Brain microvascular endothelial cell (primary cell): Measurements from ENCODE around the gene DAND5.
A peak's percentile ranks its signal among the peaks of the same experiment; 100 is the strongest.
"Not testable (repeated sequence)": the region's sequence is repeated elsewhere in the genome, so short reads cannot be mapped to it uniquely, and the experiment has no call there.

Experiments
- DNase-seq: peaks from one replicate; pipeline ENCODE4 v3.0.0-alpha.2; 2020
- H3K27ac ChIP-seq: fragments of 250-450 bp; sonication (Bioruptor Pico); 2 replicates; pipeline ENCODE4 v1.5.1; 2020; ENCODE audit warnings: mild to moderate bottlenecking, moderate library complexity
- H3K27me3 ChIP-seq: fragments of 250-450 bp; sonication (Bioruptor Pico); replicated peaks from 2 replicates; pipeline ENCODE4 v1.5.1; 2020; ENCODE audit warnings: mild to moderate bottlenecking
- H3K36me3 ChIP-seq: fragments of 250-450 bp; sonication (Bioruptor Pico); replicated peaks from 2 replicates; pipeline ENCODE4 v1.5.1; 2020; ENCODE audit warnings: mild to moderate bottlenecking
- H3K4me3 ChIP-seq: 2 replicates; pipeline ENCODE4 v1.5.1; 2011; ENCODE audit warnings: low read depth, mild to moderate bottlenecking, control low read depth, low read length, moderate library complexity
- CTCF ChIP-seq: IDR thresholded peaks from 2 replicates; pipeline ENCODE4 v1.5.1; 2011; ENCODE audit warnings: low read depth, mild to moderate bottlenecking, moderate library complexity, low read length, control low read depth, inconsistent platforms; ENCODE audit errors: missing control alignments
- in situ Hi-C: cut with HindIII; loops from 2 replicates; pipeline ENCODE4 v1.10.0; 2017; ENCODE audit warnings: low sequenced_read_pairs, low pct_ligation_motif_present

The DAND5 gene

DNA sequence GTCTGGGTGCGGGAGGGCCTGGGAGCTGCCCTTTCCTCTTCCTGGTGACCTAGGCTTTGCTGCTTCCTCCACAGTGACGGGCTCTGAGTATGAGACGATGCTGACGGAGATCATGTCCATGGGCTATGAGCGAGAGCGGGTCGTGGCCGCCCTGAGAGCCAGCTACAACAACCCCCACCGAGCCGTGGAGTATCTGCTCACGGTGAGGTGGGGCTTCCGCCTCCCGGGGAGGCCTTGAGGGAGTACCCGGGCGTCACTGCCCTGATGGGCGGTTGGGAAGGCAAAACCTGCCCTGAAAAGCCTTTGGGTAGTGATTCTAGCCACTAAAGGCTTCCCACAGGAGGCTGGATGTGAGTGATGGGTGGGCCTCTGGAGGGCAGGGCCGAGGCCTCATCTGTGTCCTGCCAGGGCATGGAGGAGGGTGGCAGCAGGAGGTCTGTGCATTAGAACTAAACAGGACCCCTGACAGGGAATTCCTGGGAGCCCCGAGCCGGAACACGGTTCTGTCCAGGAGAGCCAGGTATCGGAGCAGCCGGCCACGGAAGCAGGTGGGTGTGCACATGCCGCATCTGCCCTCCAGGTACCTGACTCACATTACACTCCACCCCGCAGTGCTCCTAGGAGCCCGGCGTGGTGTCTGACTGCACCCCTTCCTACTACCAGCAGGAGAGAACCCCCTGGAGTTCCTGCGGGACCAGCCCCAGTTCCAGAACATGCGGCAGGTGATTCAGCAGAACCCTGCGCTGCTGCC lies 20.6 kb upstream of the DAND5 start:
- Histone ChIP-seq H3K36me3 (peaks cover 60% of the 10 kb centered on the region), H3K27ac (no peak overlapping the region), H3K27me3 (no peaks in the 10 kb centered on the region), H3K4me3 (no peak overlapping the region)
- DNase-seq, result no peak
- in situ Hi-C loops, result no loop called here
- no peak for TF ChIP-seq CTCF

GRCh38 chr19:12949363-12950283 lies 19.8 kb upstream of the DAND5 start:
- no peak overlapping the region for H3K27ac ChIP-seq
- no peaks in the 10 kb centered on the region for H3K27me3 ChIP-seq
- in situ Hi-C loops, result no loop called here
- peaks cover 60% of the 10 kb centered on the region for H3K36me3 ChIP-seq
- no peak overlapping the region for H3K4me3 ChIP-seq
- DNase-seq, result no peak
- no peak for TF ChIP-seq CTCF

DNA sequence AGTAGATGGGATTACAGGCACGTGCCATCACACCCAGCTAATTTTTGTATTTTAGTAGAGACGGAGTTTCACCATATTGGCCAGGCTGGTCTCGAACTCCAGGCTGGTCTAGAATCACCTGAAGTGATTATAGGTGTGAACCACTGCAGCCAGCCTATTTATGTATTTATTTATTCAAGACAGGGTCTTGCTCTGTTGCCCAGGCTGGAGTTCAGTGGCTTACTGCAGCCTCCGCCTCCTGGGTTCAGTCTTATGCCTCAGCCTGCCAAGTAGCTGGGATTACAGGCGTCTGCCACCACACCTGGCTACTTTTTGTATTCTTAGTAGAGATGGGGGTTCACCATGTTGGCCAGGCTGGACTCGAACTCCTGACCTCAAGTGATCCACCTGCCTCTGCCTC lies 17.3 kb upstream of the DAND5 start:
- Histone ChIP-seq H3K27ac (peak overlapping the region; percentile 86), H3K36me3 (peaks cover 55% of the 10 kb centered on the region)
- H3K4me3 ChIP-seq, result not testable (repeated sequence)

GRCh38 chr19:12952488-12953137 lies 16.8 kb upstream of the DAND5 start:
- Histone ChIP-seq H3K4me3 (no peak overlapping the region), H3K27ac (peak overlapping the region; percentile 86), H3K27me3 (no peaks in the 10 kb centered on the region), H3K36me3 (peaks cover 55% of the 10 kb centered on the region)
- DNase-seq, result peak; percentile 82
- no peak for TF ChIP-seq CTCF
- in situ Hi-C loops, result no loop called here

More for the DNA sequence above, 17.3 kb upstream of the DAND5 start:
- DNase-seq, H3K27me3 ChIP-seq, in situ Hi-C loops: not testable (repeated sequence)

GRCh38 chr19:12953138-12953798 lies 16.1 kb upstream of the DAND5 start:
- peak overlapping the region; percentile 86 for H3K27ac ChIP-seq
- no peak for DNase-seq
- no peak overlapping the region for H3K4me3 ChIP-seq
- peaks cover 51% of the 10 kb centered on the region for H3K36me3 ChIP-seq
- in situ Hi-C loops, result no loop called here
- no peak for TF ChIP-seq CTCF
- H3K27me3 ChIP-seq, result no peaks in the 10 kb centered on the region
